HL-60 (cell line): ENCODE measurements around the gene PYM1.

Experiments used
- POLR2AphosphoS5 ChIP-seq: IDR thresholded peaks from 2 replicates; pipeline ENCODE4 v1.6.1; 2012; ENCODE audit warnings: low read depth
- REST ChIP-seq: IDR thresholded peaks from 2 replicates; pipeline ENCODE4 v1.6.1; 2012; ENCODE audit warnings: low read depth; ENCODE audit not compliant: insufficient replicate concordance
- TF ChIP-seq, protein P1 (sequence below): IDR thresholded peaks from one replicate; pipeline ENCODE4 v1.5.1; 2011; ENCODE audit warnings: low read length, control low read depth, inconsistent platforms; ENCODE audit not compliant: insufficient read depth

- TF ChIP-seq, protein P1, sequence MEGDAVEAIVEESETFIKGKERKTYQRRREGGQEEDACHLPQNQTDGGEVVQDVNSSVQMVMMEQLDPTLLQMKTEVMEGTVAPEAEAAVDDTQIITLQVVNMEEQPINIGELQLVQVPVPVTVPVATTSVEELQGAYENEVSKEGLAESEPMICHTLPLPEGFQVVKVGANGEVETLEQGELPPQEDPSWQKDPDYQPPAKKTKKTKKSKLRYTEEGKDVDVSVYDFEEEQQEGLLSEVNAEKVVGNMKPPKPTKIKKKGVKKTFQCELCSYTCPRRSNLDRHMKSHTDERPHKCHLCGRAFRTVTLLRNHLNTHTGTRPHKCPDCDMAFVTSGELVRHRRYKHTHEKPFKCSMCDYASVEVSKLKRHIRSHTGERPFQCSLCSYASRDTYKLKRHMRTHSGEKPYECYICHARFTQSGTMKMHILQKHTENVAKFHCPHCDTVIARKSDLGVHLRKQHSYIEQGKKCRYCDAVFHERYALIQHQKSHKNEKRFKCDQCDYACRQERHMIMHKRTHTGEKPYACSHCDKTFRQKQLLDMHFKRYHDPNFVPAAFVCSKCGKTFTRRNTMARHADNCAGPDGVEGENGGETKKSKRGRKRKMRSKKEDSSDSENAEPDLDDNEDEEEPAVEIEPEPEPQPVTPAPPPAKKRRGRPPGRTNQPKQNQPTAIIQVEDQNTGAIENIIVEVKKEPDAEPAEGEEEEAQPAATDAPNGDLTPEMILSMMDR: no peak
- TF ChIP-seq POLR2AphosphoS5 (no peak), REST (no peak)
These were observed 65.4 kb downstream of the PYM1 start for GRCh38 chr12:55862286-55862685.
